SK-N-SH (cell line): ENCODE measurements around the gene MLYCD. TPM values are rescaled to one million over a fixed set of nuclear protein-coding genes. Genes with fewer than 3 reads are reported as not detected.

Experiments
- CTCF ChIA-PET: fragments of 300-600, 350-600 bp; formaldehyde crosslinking; extraction: SDS; loops from one replicate; lab custom pipeline; 2021; lab: Yijun Ruan, JAX
- POLR2A ChIA-PET: fragments of 350-600 bp; sonication (Branson Sonifier 250); formaldehyde crosslinking; extraction: SDS; loops from one replicate; lab custom pipeline; 2020; ENCODE audit warnings: antibody characterized with exemption, inconsistent platforms; lab: Yijun Ruan, JAX
- DNase-seq: peaks from one replicate; pipeline ENCODE4 v3.0.0; 2012
- H2AFZ ChIP-seq: fragments of 200-600 bp; sonication (generic); 2 replicates; pipeline ENCODE4 v1.8.1; 2016; ENCODE audit warnings: antibody characterized with exemption, mild to moderate bottlenecking, low read depth
- H3F3A ChIP-seq: fragments of 200-600 bp; sonication (generic); replicated peaks from 2 replicates; pipeline ENCODE3; 2016; ENCODE audit warnings: antibody characterized with exemption, mild to moderate bottlenecking; ENCODE audit not compliant: insufficient read depth
- H3K27ac ChIP-seq, 2 experiments: fragments of 200-500 bp in 1 of 2; fragments of 200-600 bp in 1 of 2; sonication (Bioruptor generic) in 1 of 2; sonication (generic), shearing (Covaris generic) in 1 of 2; 2 replicates each; pipeline versions ENCODE4 v1.5.1 to v1.6.1; 2014 to 2016; ENCODE audit warnings: low read depth in 2 of 2, inconsistent platforms in 1 of 2, low read length in 1 of 2, mild to moderate bottlenecking in 1 of 2, mixed read lengths in 1 of 2
- H3K27me3 ChIP-seq: fragments of 200-600 bp; sonication (generic), shearing (Covaris generic); 2 replicates; pipeline ENCODE4 v1.6.1; 2016; ENCODE audit warnings: mixed run types; ENCODE audit not compliant: insufficient read depth
- H3K36me3 ChIP-seq, 2 experiments: fragments of 200-500 bp in 1 of 2; fragments of 200-600 bp in 1 of 2; sonication (Bioruptor generic) in 1 of 2; sonication (generic) in 1 of 2; replicated peaks in 1 of 2; 2 replicates each; pipeline versions ENCODE3 to v1.5.1; 2014 to 2016; ENCODE audit warnings: low read length in 1 of 2, mild to moderate bottlenecking in 1 of 2; ENCODE audit not compliant: insufficient read depth in 2 of 2, control insufficient read depth in 1 of 2
- H3K4me1 ChIP-seq, 2 experiments: fragments of 200-500 bp in 1 of 2; fragments of 200-600 bp in 1 of 2; sonication (Bioruptor generic) in 1 of 2; sonication (generic), shearing (Covaris generic) in 1 of 2; 2 replicates each; pipeline versions ENCODE4 v1.5.1 to v1.6.1; 2014 to 2016; ENCODE audit warnings: low read depth in 1 of 2, low read length in 1 of 2, mixed run types in 1 of 2; ENCODE audit not compliant: insufficient read depth in 2 of 2, control insufficient read depth in 1 of 2
- H3K4me2 ChIP-seq: fragments of 200-600 bp; sonication (generic), shearing (Covaris generic); 2 replicates; pipeline ENCODE4 v1.6.1; 2017; ENCODE audit warnings: mixed run types
- H3K4me3 ChIP-seq, 2 experiments: fragments of 200-500 bp in 1 of 2; fragments of 200-600 bp in 1 of 2; sonication (Bioruptor generic) in 1 of 2; sonication (generic), shearing (Covaris generic) in 1 of 2; 2 replicates each; pipeline versions ENCODE4 v1.5.1 to v1.8.1; 2014 to 2016; ENCODE audit warnings: low read depth in 2 of 2, inconsistent platforms in 1 of 2, low read length in 1 of 2, mild to moderate bottlenecking in 1 of 2, mixed read lengths in 1 of 2, moderate library complexity in 1 of 2
- H3K79me2 ChIP-seq: fragments of 200-600 bp; sonication (generic); 2 replicates; pipeline ENCODE4 v1.8.1; 2017; ENCODE audit warnings: mild to moderate bottlenecking; ENCODE audit not compliant: insufficient read depth
- H3K9ac ChIP-seq: fragments of 200-600 bp; sonication (generic); 2 replicates; pipeline ENCODE4 v1.6.1; 2017; ENCODE audit warnings: mixed run types
- H3K9me2 ChIP-seq: fragments of 200-600 bp; sonication (generic); 2 replicates; pipeline ENCODE4 v1.6.1; 2017; ENCODE audit warnings: mixed run types
- H3K9me3 ChIP-seq: fragments of 200-600 bp; sonication (generic); 2 replicates; pipeline ENCODE4 v1.6.1; 2017; ENCODE audit warnings: mixed run types, mild to moderate bottlenecking, moderate library complexity
- H4K20me1 ChIP-seq: fragments of 200-600 bp; sonication (generic); 2 replicates; pipeline ENCODE4 v1.6.1; 2017; ENCODE audit warnings: mild to moderate bottlenecking, mixed run types; ENCODE audit not compliant: insufficient read depth
- CHD2 ChIP-seq: fragments of 150-350 bp; IDR thresholded peaks from 2 replicates; pipeline ENCODE4 v1.6.1; 2018; ENCODE audit warnings: low read length; ENCODE audit not compliant: partially characterized antibody
- CTCF ChIP-seq: fragments of 200-600 bp; sonication (generic); IDR thresholded peaks from 2 replicates; pipeline ENCODE4 v1.6.1; 2017; ENCODE audit warnings: antibody characterized with exemption, mild to moderate bottlenecking, moderate library complexity
- ELF1 ChIP-seq: IDR thresholded peaks from 2 replicates; pipeline ENCODE4 v1.4.0; 2012
- EP300 ChIP-seq, 2 experiments: IDR thresholded peaks; 2 replicates each; pipeline versions ENCODE4 v1.4.0 to v1.6.1; 2012; ENCODE audit warnings: borderline replicate concordance in 1 of 2, low read depth in 1 of 2, low read length in 1 of 2
- EZH2phosphoT487 ChIP-seq: fragments of 200-600 bp; sonication (generic); IDR thresholded peaks from 2 replicates; pipeline ENCODE4 v1.6.1; 2017; ENCODE audit warnings: low read depth, mixed run types, mild to moderate bottlenecking, antibody characterized with exemption, moderate library complexity, borderline replicate concordance
- FOSL2 ChIP-seq: IDR thresholded peaks from 2 replicates; pipeline ENCODE4 v1.4.0; 2012; ENCODE audit warnings: low read depth, mild to moderate bottlenecking, moderate library complexity, borderline replicate concordance
- FOXM1 ChIP-seq: IDR thresholded peaks from 2 replicates; pipeline ENCODE4 v1.4.0; 2012; ENCODE audit warnings: low read depth, mild to moderate bottlenecking
- MAX ChIP-seq: IDR thresholded peaks from 2 replicates; pipeline ENCODE4 v1.4.0; 2012; ENCODE audit warnings: low read depth
- MEF2A ChIP-seq: IDR thresholded peaks from 2 replicates; pipeline ENCODE4 v1.4.0; 2012; ENCODE audit warnings: low read depth, borderline replicate concordance
- NFIC ChIP-seq: IDR thresholded peaks from 2 replicates; pipeline ENCODE4 v1.4.0; 2012; ENCODE audit warnings: borderline replicate concordance
- NRF1 ChIP-seq: IDR thresholded peaks from 2 replicates; pipeline ENCODE4 v1.6.1; 2012; ENCODE audit warnings: low read depth, mild to moderate bottlenecking, low read length
- RCOR1 ChIP-seq: fragments of 150-350 bp; IDR thresholded peaks from 2 replicates; pipeline ENCODE4 v1.6.1; 2017; ENCODE audit warnings: antibody characterized with exemption, low read length
- RFX5 ChIP-seq: IDR thresholded peaks from 2 replicates; pipeline ENCODE4 v1.6.1; 2012; ENCODE audit warnings: mild to moderate bottlenecking, improper control_type of control experiment, low read length
- RXRA ChIP-seq: IDR thresholded peaks from 2 replicates; pipeline ENCODE4 v1.4.0; 2012; ENCODE audit warnings: low read depth, mild to moderate bottlenecking, borderline replicate concordance
- SIN3A ChIP-seq: IDR thresholded peaks from 2 replicates; pipeline ENCODE4 v1.6.1; 2012; ENCODE audit warnings: low read depth, mild to moderate bottlenecking, low read length, moderate library complexity, borderline replicate concordance
- SMC3 ChIP-seq: IDR thresholded peaks from 2 replicates; pipeline ENCODE4 v1.6.1; 2012; ENCODE audit warnings: low read depth, low read length, improper control_type of control experiment
- TAF1 ChIP-seq: IDR thresholded peaks from 2 replicates; pipeline ENCODE4 v1.6.1; 2012; ENCODE audit warnings: low read depth, mild to moderate bottlenecking, low read length, moderate library complexity, borderline replicate concordance
- TCF12 ChIP-seq: IDR thresholded peaks from 2 replicates; pipeline ENCODE4 v1.4.0; 2012
- USF1 ChIP-seq: IDR thresholded peaks from 2 replicates; pipeline ENCODE4 v1.4.0; 2012; ENCODE audit warnings: low read depth, borderline replicate concordance
- YY1 ChIP-seq: IDR thresholded peaks from 2 replicates; pipeline ENCODE4 v1.4.0; 2012; ENCODE audit warnings: low read depth, mild to moderate bottlenecking
- ZBTB33 ChIP-seq: IDR thresholded peaks from 2 replicates; pipeline ENCODE4 v1.4.0; 2012; ENCODE audit warnings: low read depth, borderline replicate concordance
- WGBS: methylation state at CpG from one replicate; pipeline ENCODE4 v1.1.6; 2017; ENCODE audit warnings: low lambda C conversion rate; 5-methylcytosine and 5-hydroxymethylcytosine counted together
- polyA plus RNA-seq, 3 experiments: library from polyadenylated mRNA; depleted of rRNA; stranded (reverse); fragments of >200 nt; gene quantifications; 2 replicates each; pipeline ENCODE4 v1.2.3, GENCODE V29; 2012

MLYCD gene
- polyA plus RNA-seq, 1 of the 3 experiments (the other 2 are of a cell fraction), result 2.4 TPM

- H3K4me3 ChIP-seq, result no peak overlapping the region
- H3K36me3 ChIP-seq, result peaks cover 4 to 9% of the 10 kb centered on the region in 2 experiments
- H3K79me2 ChIP-seq, result no peaks in the 10 kb centered on the region
- ChIA-PET POLR2A (no interaction called here), CTCF (interaction anchor here (1.0 to 14.6 kb wide), 5 partner anchors 29 to 228 kb away, joined by 3 to 470 read pairs (median 24); partner anchors contain the start of genes SLC38A8 and TAF1C)
- H3K9me3 ChIP-seq, result no peaks in the 10 kb centered on the region
- TF ChIP-seq MEF2A, result no peak
- no peak for TF ChIP-seq RFX5
- TF ChIP-seq NRF1, result no peak
- TF ChIP-seq FOXM1, result no peak
- TF ChIP-seq NFIC, result no peak
- no peak for TF ChIP-seq USF1
- no peak for TF ChIP-seq YY1
- TF ChIP-seq ELF1, result no peak
- no peak for TF ChIP-seq FOSL2
- no peak for TF ChIP-seq MAX
- no peak for TF ChIP-seq SIN3A
- no peak for TF ChIP-seq EP300 (IDR thresholded peaks at IDR 0.05; ENCODE audit: borderline replicate concordance in 1 of 2, low read depth in 1 of 2, low read length in 1 of 2)
- TF ChIP-seq TCF12, result no peak
- no peak for TF ChIP-seq RXRA
- no peak for TF ChIP-seq CHD2
- no peak for TF ChIP-seq SMC3
- peaks cover 3% of the 10 kb centered on the region for H3F3A ChIP-seq
- H3K4me1 ChIP-seq, result peaks cover 9 to 17% of the 10 kb centered on the region in 2 experiments; a peak in 2 of 4 replicates
- H3K9ac ChIP-seq, result no peak overlapping the region
- H3K27me3 ChIP-seq, result no peaks in the 10 kb centered on the region
- H3K27ac ChIP-seq, result peak overlapping the region in 1 of 2 experiments; percentile 8; a peak in 2 of 4 replicates
- WGBS, result 88% methylated on average over 21 of the region's 21 CpGs
- H3K9me2 ChIP-seq, result no peaks in the 10 kb centered on the region
- peaks cover 11% of the 10 kb centered on the region; the same call in 1 of the 2 replicates for H4K20me1 ChIP-seq
- H2AFZ ChIP-seq, result no peak overlapping the region
- no peak for DNase-seq
- H3K4me2 ChIP-seq, result no peak overlapping the region
Measured at GRCh38 chr16:83958846-83959565, 60.1 kb downstream of the MLYCD start.

GRCh38 chr16:83959656-83960434, 60.9 kb downstream of the MLYCD start:
- no peaks in the 10 kb centered on the region for H3K9me2 ChIP-seq
- H3K9ac ChIP-seq, result no peak overlapping the region
- no peak overlapping the region for H3K4me3 ChIP-seq
- H4K20me1 ChIP-seq, result peaks cover 10% of the 10 kb centered on the region; the same call in 1 of the 2 replicates
- peaks cover 3 to 13% of the 10 kb centered on the region in 2 experiments; a peak in 2 of 4 replicates for H3K4me1 ChIP-seq
- H3K27ac ChIP-seq, result no peak overlapping the region
- POLR2A ChIA-PET, result no interaction called here
- no peak overlapping the region for H3K4me2 ChIP-seq
- no peaks in the 10 kb centered on the region for H3K27me3 ChIP-seq
- WGBS, result 82% methylated on average over 12 of the region's 12 CpGs
- H3K79me2 ChIP-seq, result no peaks in the 10 kb centered on the region
- CTCF ChIA-PET, result interaction anchor here (1.5 to 14.6 kb wide), 2 partner anchors 104 to 227 kb away, joined by 4 to 470 read pairs; partner anchors contain the start of gene TAF1C
- no peak for DNase-seq
- H3F3A ChIP-seq, result peaks cover 3% of the 10 kb centered on the region
- peaks cover 4 to 9% of the 10 kb centered on the region in 2 experiments for H3K36me3 ChIP-seq
- H3K9me3 ChIP-seq, result no peaks in the 10 kb centered on the region
- H2AFZ ChIP-seq, result no peak overlapping the region
- TF ChIP-seq SMC3 (no peak), ELF1 (no peak), CTCF (no peak), ZBTB33 (no peak), MAX (no peak), RCOR1 (no peak), YY1 (no peak), TCF12 (no peak), TAF1 (no peak), FOSL2 (no peak), EZH2phosphoT487 (no peak)
